Natural killer cell (primary cell): ENCODE data around the gene PITPNC1. TPM values are rescaled to one million over a fixed set of nuclear protein-coding genes. Genes with fewer than 3 reads are reported as not detected.
A peak's percentile ranks its signal among the peaks of the same experiment; 100 is the strongest.

Experiments used
- ATAC-seq, 3 donors: fragments of 150-1000 bp in 2 of 3; fragments of 200-7000 bp in 1 of 3; cut with Tn5 transposase; 1 replicate in 1 of 3; 2 replicates in 2 of 3; pipeline ENCODE4 v1.10.0; 2021; ENCODE audit warnings: mild to moderate bottlenecking in 2 of 3, moderate library complexity in 2 of 3
- DNase-seq, 2 donors: peaks; one replicate each; pipeline versions ENCODE4 v3.0.0 to v3.0.0-alpha.2; 2013 to 2021; ENCODE audit warnings: mixed read lengths in 1 of 2
- H3K27ac ChIP-seq: one replicate; pipeline ENCODE4 v1.5.1; 2013; ENCODE audit warnings: mild to moderate bottlenecking, low read length
- H3K27me3 ChIP-seq: one replicate; pipeline ENCODE4 v1.6.1; 2013; ENCODE audit warnings: low read length; ENCODE audit not compliant: control insufficient read depth, insufficient read depth
- H3K36me3 ChIP-seq: one replicate; pipeline ENCODE4 v1.6.1; 2013; ENCODE audit warnings: low read length; ENCODE audit not compliant: control insufficient read depth, insufficient read depth
- H3K4me1 ChIP-seq: one replicate; pipeline ENCODE4 v1.6.1; 2013; ENCODE audit warnings: low read length; ENCODE audit not compliant: control insufficient read depth, insufficient read depth
- H3K4me3 ChIP-seq: one replicate; pipeline ENCODE4 v1.5.1; 2013; ENCODE audit warnings: low read length
- H3K9me3 ChIP-seq: one replicate; pipeline ENCODE4 v1.6.1; 2013; ENCODE audit warnings: low read length; ENCODE audit not compliant: control insufficient read depth, insufficient read depth
- H3K27ac Mint-ChIP-seq, 2 donors: one replicate each; pipeline ENCODE4 v1.8.0; 2022; ENCODE audit warnings: mild to moderate bottlenecking in 2 of 2, mixed read lengths in 2 of 2, moderate library complexity in 1 of 2
- H3K27me3 Mint-ChIP-seq, 2 donors: one replicate each; pipeline ENCODE4 v1.8.0; 2022; ENCODE audit warnings: low read depth in 2 of 2, mixed read lengths in 2 of 2
- H3K36me3 Mint-ChIP-seq: one replicate; pipeline ENCODE4 v1.8.0; 2022; ENCODE audit warnings: mixed read lengths
- H3K4me1 Mint-ChIP-seq, 2 donors: one replicate each; pipeline ENCODE4 v1.8.0; 2022; ENCODE audit warnings: mixed read lengths in 2 of 2
- H3K4me3 Mint-ChIP-seq: one replicate; pipeline ENCODE4 v1.8.0; 2022; ENCODE audit warnings: mild to moderate bottlenecking, moderate library complexity, mixed read lengths
- H3K9me3 Mint-ChIP-seq, 2 donors: one replicate each; pipeline ENCODE4 v1.8.0; 2022; ENCODE audit warnings: mixed read lengths in 2 of 2
- WGBS: methylation state at CpG from one replicate; pipeline ENCODE4 v1.1.7; 2013; ENCODE audit warnings: missing lambda C conversion rate; ENCODE audit not compliant: insufficient coverage; 5-methylcytosine and 5-hydroxymethylcytosine counted together
- intact Hi-C: fragments of 100-400 bp; cut with micrococcal nuclease; formaldehyde crosslinking; loops from one replicate; pipeline ENCODE4 v1.14.2; 2022
- total RNA-seq, 4 donors: library from RNA; stranded (reverse); fragments of 120-200 nt in 1 of 4; gene quantifications; one replicate each; pipeline versions ENCODE4 v1.2.3 to v1.2.4, GENCODE V29; 2013 to 2022
- TF ChIP-seq, protein P1 (sequence below): fragments of 200-600 bp; IDR thresholded peaks from one replicate; pipeline ENCODE4 v1.8.0; 2022; ENCODE audit warnings: antibody characterized with exemption

The PITPNC1 gene
- total RNA-seq, 3 donors from 2014 or later (not counting 1 experiment from before 2014, with no cell fraction given): 150 to 185 (median 169) TPM

DNA sequence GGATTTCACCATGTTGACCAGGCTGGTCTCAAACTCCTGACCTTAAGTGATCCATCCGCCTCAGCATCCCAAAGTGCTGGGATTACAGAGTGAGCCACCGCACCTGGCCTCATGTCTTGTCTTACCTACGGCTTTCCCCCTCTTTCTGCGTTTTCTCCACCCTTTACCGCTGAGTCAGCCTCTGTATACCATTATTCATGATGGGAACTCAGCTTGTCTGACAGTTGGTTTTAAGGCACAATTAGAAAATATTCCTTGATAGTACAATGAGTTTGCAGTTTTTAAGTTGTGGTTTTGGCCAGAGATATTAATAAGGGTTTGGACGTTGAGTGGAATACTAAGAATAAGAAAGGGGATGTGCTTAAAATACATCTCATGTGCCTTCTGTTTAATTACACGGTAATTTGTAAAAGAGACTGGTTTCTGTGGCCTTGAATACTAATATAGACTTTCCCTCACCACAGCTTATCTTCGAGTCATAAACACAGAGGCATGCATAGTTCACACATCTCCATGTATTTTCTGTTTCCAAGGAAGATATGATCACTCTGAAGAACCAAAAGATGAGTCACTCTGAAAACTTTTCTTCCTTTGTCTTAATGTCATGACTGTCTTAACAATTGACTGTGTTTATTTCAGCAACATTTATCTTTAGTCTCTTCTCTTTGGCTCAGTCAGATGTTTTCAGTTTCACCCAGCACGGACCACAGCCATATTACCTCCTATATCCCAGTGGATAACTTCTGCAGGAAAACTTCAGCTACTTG is 54.4 kb downstream of the PITPNC1 start:
- Mint-ChIP-seq H3K27ac (peak overlapping the region; percentile 90 to 95), H3K4me3 (no peak overlapping the region), H3K27me3 (no peaks in the 10 kb centered on the region), H3K36me3 (no peaks in the 10 kb centered on the region), H3K4me1 (peaks cover 52 to 56% of the 10 kb centered on the region in 2 donors), H3K9me3 (no peaks in the 10 kb centered on the region)
- TF ChIP-seq, protein P1, sequence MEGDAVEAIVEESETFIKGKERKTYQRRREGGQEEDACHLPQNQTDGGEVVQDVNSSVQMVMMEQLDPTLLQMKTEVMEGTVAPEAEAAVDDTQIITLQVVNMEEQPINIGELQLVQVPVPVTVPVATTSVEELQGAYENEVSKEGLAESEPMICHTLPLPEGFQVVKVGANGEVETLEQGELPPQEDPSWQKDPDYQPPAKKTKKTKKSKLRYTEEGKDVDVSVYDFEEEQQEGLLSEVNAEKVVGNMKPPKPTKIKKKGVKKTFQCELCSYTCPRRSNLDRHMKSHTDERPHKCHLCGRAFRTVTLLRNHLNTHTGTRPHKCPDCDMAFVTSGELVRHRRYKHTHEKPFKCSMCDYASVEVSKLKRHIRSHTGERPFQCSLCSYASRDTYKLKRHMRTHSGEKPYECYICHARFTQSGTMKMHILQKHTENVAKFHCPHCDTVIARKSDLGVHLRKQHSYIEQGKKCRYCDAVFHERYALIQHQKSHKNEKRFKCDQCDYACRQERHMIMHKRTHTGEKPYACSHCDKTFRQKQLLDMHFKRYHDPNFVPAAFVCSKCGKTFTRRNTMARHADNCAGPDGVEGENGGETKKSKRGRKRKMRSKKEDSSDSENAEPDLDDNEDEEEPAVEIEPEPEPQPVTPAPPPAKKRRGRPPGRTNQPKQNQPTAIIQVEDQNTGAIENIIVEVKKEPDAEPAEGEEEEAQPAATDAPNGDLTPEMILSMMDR: no peak
- WGBS: 59% methylated on average over 8 of the region's 9 CpGs
- H3K9me3 ChIP-seq: no peaks in the 10 kb centered on the region
- no peaks in the 10 kb centered on the region for H3K36me3 ChIP-seq
- no peak for DNase-seq
- no peaks in the 10 kb centered on the region for H3K27me3 ChIP-seq
- peaks cover 38% of the 10 kb centered on the region for H3K4me1 ChIP-seq
- H3K4me3 ChIP-seq: no peak overlapping the region
- H3K27ac ChIP-seq: no peak overlapping the region
- ATAC-seq: peak in 1 of 3 donors; percentile 3
- intact Hi-C loops: no loop called here

DNA sequence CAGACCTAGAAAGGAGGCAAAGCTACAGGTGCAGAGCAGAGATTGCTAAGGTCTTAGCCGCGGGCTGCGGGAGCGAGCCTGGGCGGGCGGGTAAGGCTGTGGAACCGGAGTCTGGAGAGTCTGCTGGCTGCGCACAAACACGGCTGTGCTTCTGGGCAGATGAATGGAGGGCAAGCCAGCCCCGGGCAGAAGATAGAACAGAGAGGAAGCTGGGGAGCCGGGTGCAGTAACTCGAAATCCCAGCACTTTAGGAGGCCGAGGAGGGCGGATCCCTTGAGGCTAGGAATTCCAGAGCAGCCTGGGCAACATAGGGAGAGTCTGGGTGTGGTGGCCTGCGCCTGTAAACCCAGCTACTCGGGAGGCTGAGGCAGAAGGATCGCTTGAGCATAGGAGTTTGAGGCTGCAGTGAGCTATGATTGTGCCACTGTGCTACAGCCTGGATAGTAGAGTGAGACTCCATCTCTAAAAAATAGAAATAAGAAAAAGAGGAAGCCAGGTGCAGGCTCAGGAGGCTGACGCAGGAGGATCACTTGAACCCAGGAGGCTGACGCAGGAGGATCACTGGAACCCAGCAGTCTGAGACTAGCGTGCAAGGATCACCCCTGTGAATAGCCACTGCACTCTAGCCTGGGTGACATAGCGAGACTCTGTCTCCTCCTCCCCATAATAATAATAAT is 56.3 kb downstream of the PITPNC1 start:
- H3K36me3 ChIP-seq: no peaks in the 10 kb centered on the region
- H3K27me3 ChIP-seq: no peaks in the 10 kb centered on the region
- peak overlapping the region; percentile 90 to 95 for H3K27ac Mint-ChIP-seq
- TF ChIP-seq, protein P1: no peak
- intact Hi-C loops: no loop called here
- DNase-seq (no peak), ATAC-seq (no peak)
- peaks cover 57% of the 10 kb centered on the region for H3K4me1 ChIP-seq
- no peaks in the 10 kb centered on the region for H3K36me3 Mint-ChIP-seq
- peaks cover 62 to 70% of the 10 kb centered on the region in 2 donors for H3K4me1 Mint-ChIP-seq
- peak overlapping the region; percentile 64 for H3K4me3 Mint-ChIP-seq
- no peaks in the 10 kb centered on the region for H3K9me3 ChIP-seq
- H3K9me3 Mint-ChIP-seq: no peaks in the 10 kb centered on the region
- H3K4me3 ChIP-seq: no peak overlapping the region
- WGBS: 93% methylated on average over 20 of the region's 21 CpGs
- peak overlapping the region; percentile 98 for H3K27ac ChIP-seq
- H3K27me3 Mint-ChIP-seq: no peaks in the 10 kb centered on the region

DNA sequence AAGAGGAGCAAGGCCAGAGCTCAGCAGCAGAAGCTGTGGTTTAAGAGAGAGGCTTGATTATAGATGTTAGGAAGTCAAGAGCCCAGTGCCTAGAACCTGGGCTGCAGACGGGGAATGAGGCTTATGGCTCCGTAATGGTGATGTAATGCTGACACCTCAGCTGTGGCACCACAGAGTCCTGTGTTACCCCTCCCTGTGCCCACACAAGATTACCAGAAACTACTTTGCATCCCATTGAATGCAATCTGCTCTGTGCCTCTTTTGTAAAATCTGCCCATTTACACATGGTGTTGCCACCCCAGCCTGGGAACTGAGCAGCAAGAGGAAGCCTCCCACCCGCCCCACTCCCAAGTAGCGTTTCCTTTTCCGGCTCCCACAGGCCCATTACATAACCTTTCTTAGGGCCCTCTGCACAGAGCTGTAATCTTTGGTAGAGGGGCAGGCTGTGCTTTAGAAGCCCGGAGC is 57.0 kb downstream of the PITPNC1 start:
- intact Hi-C loops: loop anchor here (1.0 to 2.0 kb wide), 4 partner anchors 31 to 55 kb away; no protein-coding TSS in a partner anchor
- Histone ChIP-seq H3K4me1 (peaks cover 58% of the 10 kb centered on the region), H3K36me3 (no peaks in the 10 kb centered on the region), H3K9me3 (no peaks in the 10 kb centered on the region), H3K27me3 (no peaks in the 10 kb centered on the region), H3K4me3 (no peak overlapping the region), H3K27ac (peak overlapping the region; percentile 98)
- DNase-seq (peak; percentile 57 to 89), ATAC-seq (peak; percentile 68 to 74 (median 69))
- Mint-ChIP-seq H3K4me3 (peak overlapping the region; percentile 70), H3K27me3 (no peaks in the 10 kb centered on the region), H3K4me1 (peaks cover 66 to 75% of the 10 kb centered on the region in 2 donors), H3K9me3 (no peaks in the 10 kb centered on the region), H3K27ac (peak overlapping the region; percentile 90 to 95), H3K36me3 (no peaks in the 10 kb centered on the region)
- 25% methylated on average over 6 of the region's 6 CpGs for WGBS
- TF ChIP-seq, protein P1: no peak
